Fibroblast of peridontal ligament (primary cell): ENCODE measurements around the gene ARHGEF5.
"Not testable (repeated sequence)": the region's sequence is repeated elsewhere in the genome, so short reads cannot be mapped to it uniquely, and the experiment has no call there.

Experiments used
- DNase-seq: peaks from one replicate; pipeline ENCODE4 v3.0.0-alpha.2; 2010; ENCODE audit errors: extremely low read depth

ARHGEF5 gene

GRCh38 chr7:144384071-144384470 lies 28.9 kb downstream of the ARHGEF5 start:
- no peak for DNase-seq

GRCh38 chr7:144384555-144385245 lies 29.5 kb downstream of the ARHGEF5 start:
- DNase-seq, result no peak

GRCh38 chr7:144386741-144387140 lies 31.5 kb downstream of the ARHGEF5 start:
- DNase-seq, result peak; percentile 55

- DNase-seq, result no peak
Measured at GRCh38 chr7:144388950-144389349, 33.7 kb downstream of the ARHGEF5 start.

GRCh38 chr7:144390481-144390880 lies 35.3 kb downstream of the ARHGEF5 start:
- DNase-seq, result no peak

GRCh38 chr7:144391014-144391413 lies 35.8 kb downstream of the ARHGEF5 start:
- DNase-seq, result no peak

- DNase-seq, result peak; percentile 78
Measured at GRCh38 chr7:144391823-144392255, 36.6 kb downstream of the ARHGEF5 start.

GRCh38 chr7:144397086-144397485 lies 41.9 kb downstream of the ARHGEF5 start:
- DNase-seq, result no peak

- DNase-seq, result no peak
Measured at GRCh38 chr7:144398291-144398690, 43.1 kb downstream of the ARHGEF5 start.

- no peak for DNase-seq
Measured at GRCh38 chr7:144398911-144399310, 43.7 kb downstream of the ARHGEF5 start.

- DNase-seq, result no peak
Measured at GRCh38 chr7:144399946-144400345, 44.7 kb downstream of the ARHGEF5 start.

- no peak for DNase-seq
Measured at GRCh38 chr7:144401490-144401889, 46.3 kb downstream of the ARHGEF5 start.

GRCh38 chr7:144403102-144403501 lies 47.9 kb downstream of the ARHGEF5 start:
- DNase-seq, result no peak

- DNase-seq, result no peak
Measured at GRCh38 chr7:144403649-144404061, 48.5 kb downstream of the ARHGEF5 start, which contains the start of gene NOBOX. NOBOX (minus strand) TSS chr7:144403693.

- DNase-seq, result no peak
Measured at GRCh38 chr7:144404946-144405345, 49.7 kb downstream of the ARHGEF5 start.

GRCh38 chr7:144407266-144407931 lies 52.2 kb downstream of the ARHGEF5 start:
- DNase-seq, result no peak

GRCh38 chr7:144408121-144408520 lies 52.9 kb downstream of the ARHGEF5 start:
- DNase-seq, result peak; percentile 60

- no peak for DNase-seq
Measured at GRCh38 chr7:144410441-144410840, 55.2 kb downstream of the ARHGEF5 start.

GRCh38 chr7:144414815-144415214 lies 59.6 kb downstream of the ARHGEF5 start:
- no peak for DNase-seq

- DNase-seq, result no peak
Measured at GRCh38 chr7:144415858-144416257, 60.7 kb downstream of the ARHGEF5 start.

GRCh38 chr7:144416341-144416740 lies 61.1 kb downstream of the ARHGEF5 start:
- no peak for DNase-seq

- not testable (repeated sequence) for DNase-seq
Measured at GRCh38 chr7:144418931-144419330, 63.7 kb downstream of the ARHGEF5 start.

- DNase-seq, result not testable (repeated sequence)
Measured at GRCh38 chr7:144427539-144427938, 72.3 kb downstream of the ARHGEF5 start.
